RWPE2 (cell line): ENCODE results near the gene TNK2.

Source experiments
- ATAC-seq: fragments of 200-7000 bp; cut with Tn5 transposase; 3 replicates; pipeline ENCODE4 v1.9.1; 2021; ENCODE audit warnings: low read depth
- DNase-seq: peaks from one replicate; pipeline ENCODE4 v3.0.0-alpha.2; 2020; ENCODE audit warnings: low spot score
- H3K27ac ChIP-seq: fragments of 450-650 bp; 2 replicates; pipeline ENCODE4 v1.5.1; 2017; ENCODE audit warnings: mild to moderate bottlenecking; ENCODE audit not compliant: poor library complexity, severe bottlenecking
- H3K27me3 ChIP-seq: fragments of 250-450 bp; sonication (Bioruptor Pico); 2 replicates; pipeline ENCODE4 v1.5.1; 2021; ENCODE audit warnings: mild to moderate bottlenecking, moderate library complexity; ENCODE audit not compliant: insufficient read depth, poor library complexity, severe bottlenecking
- H3K36me3 ChIP-seq: fragments of 250-450 bp; sonication (Bioruptor Pico); 2 replicates; pipeline ENCODE4 v1.5.1; 2020; ENCODE audit warnings: low read depth, mild to moderate bottlenecking, moderate library complexity
- H3K4me1 ChIP-seq: fragments of 250-450 bp; sonication (Bioruptor Pico); 2 replicates; pipeline ENCODE4 v1.5.1; 2021; ENCODE audit warnings: mild to moderate bottlenecking, moderate library complexity; ENCODE audit not compliant: insufficient read depth, poor library complexity, severe bottlenecking
- H3K4me3 ChIP-seq: fragments of 250-450 bp; sonication (Bioruptor Pico); 2 replicates; pipeline ENCODE4 v1.5.1; 2021; ENCODE audit warnings: mild to moderate bottlenecking, moderate library complexity; ENCODE audit not compliant: severe bottlenecking
- H3K9me3 ChIP-seq: fragments of 250-450 bp; sonication (Bioruptor Pico); 2 replicates; pipeline ENCODE4 v1.5.1; 2021; ENCODE audit warnings: mild to moderate bottlenecking, moderate library complexity; ENCODE audit not compliant: severe bottlenecking
- TF ChIP-seq, protein P1 (sequence below): fragments of 450-650 bp; IDR thresholded peaks from one replicate; pipeline ENCODE4 v1.5.1; 2017; ENCODE audit warnings: mild to moderate bottlenecking, moderate library complexity; ENCODE audit not compliant: poor library complexity, severe bottlenecking

Gene TNK2

DNA sequence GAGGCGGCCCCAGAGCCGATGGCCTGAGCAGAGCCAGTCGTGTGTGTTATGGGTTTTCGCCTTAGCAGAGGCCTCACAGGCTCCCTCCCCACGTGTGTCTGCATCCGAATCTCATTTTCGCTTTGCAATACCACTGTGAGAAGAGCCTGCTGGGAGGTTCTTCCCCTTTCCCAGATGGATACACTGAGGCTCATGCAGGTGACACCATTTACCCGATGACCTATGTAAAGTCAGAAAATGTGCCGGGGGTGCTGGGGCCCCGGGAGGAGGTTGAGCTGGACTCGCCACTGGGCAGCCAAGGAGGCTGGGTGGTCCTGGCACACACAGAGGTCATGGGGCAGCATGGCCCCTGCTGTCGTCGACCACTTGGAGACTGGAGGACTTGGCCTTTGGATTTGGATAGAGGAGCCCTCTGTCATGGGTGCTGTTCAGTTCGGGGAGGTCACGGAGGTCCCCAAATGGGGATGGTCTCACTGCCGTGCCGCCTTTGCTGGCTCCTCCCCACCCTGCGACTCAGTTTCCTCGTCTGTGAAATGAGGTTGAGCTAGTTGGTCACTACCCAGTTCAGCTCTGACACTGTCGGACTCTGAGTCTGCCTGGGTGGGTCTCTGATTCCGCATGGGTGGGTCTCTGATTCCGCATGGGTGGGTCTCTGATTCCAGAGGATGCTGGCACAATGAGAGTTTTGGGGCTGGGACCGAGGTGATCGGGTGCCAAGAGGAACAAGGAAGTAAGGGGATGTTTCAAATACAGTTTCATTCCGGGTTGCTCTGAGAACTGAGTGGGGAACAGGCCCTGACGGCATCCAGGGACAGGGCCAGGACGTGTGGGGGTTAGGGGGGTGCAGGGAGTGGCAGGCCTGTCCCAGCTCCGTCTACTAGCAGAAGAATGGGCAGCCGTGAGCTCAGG lies 73.4 kb downstream of the TNK2 start:
- Histone ChIP-seq H3K4me3 (no peak overlapping the region), H3K27ac (no peak overlapping the region), H3K27me3 (no peaks in the 10 kb centered on the region), H3K36me3 (no peaks in the 10 kb centered on the region), H3K4me1 (no peaks in the 10 kb centered on the region), H3K9me3 (no peaks in the 10 kb centered on the region)
- TF ChIP-seq, protein P1, sequence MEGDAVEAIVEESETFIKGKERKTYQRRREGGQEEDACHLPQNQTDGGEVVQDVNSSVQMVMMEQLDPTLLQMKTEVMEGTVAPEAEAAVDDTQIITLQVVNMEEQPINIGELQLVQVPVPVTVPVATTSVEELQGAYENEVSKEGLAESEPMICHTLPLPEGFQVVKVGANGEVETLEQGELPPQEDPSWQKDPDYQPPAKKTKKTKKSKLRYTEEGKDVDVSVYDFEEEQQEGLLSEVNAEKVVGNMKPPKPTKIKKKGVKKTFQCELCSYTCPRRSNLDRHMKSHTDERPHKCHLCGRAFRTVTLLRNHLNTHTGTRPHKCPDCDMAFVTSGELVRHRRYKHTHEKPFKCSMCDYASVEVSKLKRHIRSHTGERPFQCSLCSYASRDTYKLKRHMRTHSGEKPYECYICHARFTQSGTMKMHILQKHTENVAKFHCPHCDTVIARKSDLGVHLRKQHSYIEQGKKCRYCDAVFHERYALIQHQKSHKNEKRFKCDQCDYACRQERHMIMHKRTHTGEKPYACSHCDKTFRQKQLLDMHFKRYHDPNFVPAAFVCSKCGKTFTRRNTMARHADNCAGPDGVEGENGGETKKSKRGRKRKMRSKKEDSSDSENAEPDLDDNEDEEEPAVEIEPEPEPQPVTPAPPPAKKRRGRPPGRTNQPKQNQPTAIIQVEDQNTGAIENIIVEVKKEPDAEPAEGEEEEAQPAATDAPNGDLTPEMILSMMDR = no peak
- ATAC-seq (no peak), DNase-seq (no peak)

DNA sequence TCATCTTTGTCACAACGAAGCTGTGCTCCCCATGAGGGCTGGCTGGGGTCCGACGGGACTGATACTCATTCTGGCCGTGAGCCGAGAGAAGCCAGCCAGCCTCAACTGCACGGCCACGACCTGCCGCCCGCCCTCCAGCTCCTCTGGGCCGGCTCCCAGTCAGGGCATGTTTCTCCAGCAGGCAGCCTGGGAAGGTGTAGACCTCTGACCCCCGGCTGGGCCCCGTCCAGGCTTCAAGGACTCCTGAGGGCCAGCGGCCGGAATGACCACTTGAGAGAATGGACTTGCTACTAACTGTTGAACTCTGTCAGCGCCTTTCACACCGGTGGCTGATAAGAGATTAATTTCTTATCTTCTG lies 78.5 kb downstream of the TNK2 start:
- no peak for DNase-seq
- no peak overlapping the region for H3K4me3 ChIP-seq
- TF ChIP-seq, protein P1 = no peak
- ATAC-seq = no peak
- no peaks in the 10 kb centered on the region for H3K9me3 ChIP-seq
- H3K4me1 ChIP-seq = no peaks in the 10 kb centered on the region
- H3K27ac ChIP-seq = no peak overlapping the region
- no peaks in the 10 kb centered on the region for H3K27me3 ChIP-seq
- H3K36me3 ChIP-seq = no peaks in the 10 kb centered on the region

DNA sequence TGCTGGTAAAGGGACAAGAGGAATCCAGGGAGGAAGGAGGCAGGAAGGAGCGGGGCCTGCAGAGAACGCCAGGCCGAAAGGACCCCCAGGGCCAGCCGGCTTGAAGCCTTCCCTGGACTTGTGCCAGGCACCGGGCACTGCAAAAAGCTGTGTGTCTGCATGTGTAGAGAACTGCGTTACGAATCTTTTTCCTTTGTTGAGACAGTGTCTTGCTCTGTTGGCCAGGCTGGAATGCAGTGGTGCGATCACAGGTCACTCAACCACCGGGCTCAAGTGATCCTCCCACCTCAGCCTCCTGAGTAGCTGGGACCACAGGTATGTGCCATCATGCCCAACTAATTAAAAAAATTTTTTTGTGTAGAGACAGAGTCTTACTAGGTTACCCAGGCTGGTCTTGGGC lies 79.6 kb downstream of the TNK2 start:
- no peak overlapping the region for H3K4me3 ChIP-seq
- no peaks in the 10 kb centered on the region for H3K27me3 ChIP-seq
- no peaks in the 10 kb centered on the region for H3K4me1 ChIP-seq
- DNase-seq = no peak
- H3K27ac ChIP-seq = no peak overlapping the region
- no peaks in the 10 kb centered on the region for H3K36me3 ChIP-seq
- H3K9me3 ChIP-seq = no peaks in the 10 kb centered on the region
- ATAC-seq = no peak
- TF ChIP-seq, protein P1 = no peak

DNA sequence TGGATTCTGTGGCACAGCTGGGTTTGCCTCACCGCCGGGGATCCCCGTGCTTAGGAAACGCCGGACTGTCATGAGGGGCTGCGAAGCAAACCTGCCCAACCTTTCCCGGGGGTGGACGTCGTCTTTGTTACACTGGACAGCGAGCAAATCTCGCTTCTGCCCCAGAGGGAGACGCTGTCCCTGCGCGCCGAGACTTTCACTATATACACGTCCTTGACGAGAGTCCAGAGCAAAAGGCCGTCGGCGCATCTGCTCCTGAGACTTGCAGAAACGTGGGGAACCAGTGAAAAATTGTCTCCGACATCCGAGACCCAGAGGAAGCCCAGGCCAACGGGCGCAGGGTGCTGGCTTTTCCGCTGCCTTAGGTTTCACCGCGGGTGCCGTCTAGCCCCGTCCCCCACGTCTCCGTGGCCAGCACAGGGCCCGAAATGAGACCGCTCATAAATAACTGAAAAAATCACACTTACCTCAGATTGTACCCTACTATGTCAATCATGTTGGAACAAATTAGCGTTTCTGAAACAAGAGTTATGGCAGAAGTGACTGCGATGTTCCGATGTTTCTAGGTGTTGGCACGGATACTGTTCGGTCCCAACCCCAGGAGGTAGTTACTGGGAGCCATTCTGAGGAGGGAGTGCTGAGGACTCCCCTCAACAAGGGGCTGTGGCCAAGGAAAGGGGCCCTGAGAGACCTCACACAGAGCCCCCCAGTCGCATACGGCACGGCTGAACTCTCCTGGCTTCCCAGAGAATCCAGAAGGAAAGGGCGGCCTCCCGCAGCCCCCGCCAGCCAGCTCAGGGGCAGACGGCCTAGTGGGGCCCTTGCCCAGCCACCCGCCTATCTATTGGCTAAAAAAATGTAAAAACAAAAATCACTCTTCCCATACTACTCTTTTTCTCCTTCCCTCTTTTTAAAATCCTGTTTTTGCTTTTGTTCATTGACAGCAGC lies 82.2 kb downstream of the TNK2 start:
- Histone ChIP-seq H3K9me3 (no peaks in the 10 kb centered on the region), H3K36me3 (no peaks in the 10 kb centered on the region), H3K4me1 (peaks cover 8% of the 10 kb centered on the region), H3K27ac (no peak overlapping the region), H3K4me3 (no peak overlapping the region), H3K27me3 (no peaks in the 10 kb centered on the region)
- DNase-seq (no peak), ATAC-seq (no peak)
- TF ChIP-seq, protein P1 = no peak
